GM12878 (cell line): Measurements from ENCODE around the gene SRL. TPM values are rescaled to one million over a fixed set of nuclear protein-coding genes. Genes with fewer than 3 reads are reported as not detected.

Experiments
- ATAC-seq: fragments of 200-7000 bp; cut with Tn5 transposase; 3 replicates; pipeline ENCODE4 v1.9.1; 2020; ENCODE audit warnings: mild to moderate bottlenecking, moderate library complexity
- BruUV-seq: library from RNA; stranded (reverse); fragments of 400-500 nt; replicated peaks from 2 replicates; lab custom pipeline; 2021; lab: Mats Ljungman, UMichigan
- CTCF ChIA-PET: fragments of 300-600 bp; sonication (Branson Sonifier 250); formaldehyde crosslinking; extraction: SDS; loops from one replicate; lab custom pipeline; 2021; ENCODE audit warnings: inconsistent platforms; lab: Yijun Ruan, JAX
- POLR2A ChIA-PET: fragments of 350-600 bp; formaldehyde crosslinking; extraction: SDS; loops from one replicate; lab custom pipeline; 2021; ENCODE audit warnings: inconsistent platforms; lab: Charles Lee
- RAD21 ChIA-PET: fragments of 300-600 bp; sonication (Branson Sonifier 250); formaldehyde crosslinking; loops from one replicate; lab custom pipeline; 2023; ENCODE audit warnings: antibody characterized with exemption; ENCODE audit not compliant: unreplicated experiment; lab: Charles Lee
- SMC1A ChIA-PET: fragments of 300-600 bp; sonication (Branson Sonifier 250); formaldehyde crosslinking; loops from one replicate; lab custom pipeline; 2023; ENCODE audit not compliant: unreplicated experiment, uncharacterized antibody; lab: Charles Lee
- DNase-seq: peaks from one replicate; pipeline ENCODE4 v3.0.0-alpha.2; 2011; ENCODE audit warnings: low read depth, low spot score
- FAIRE-seq: peaks from 3 replicates; lab custom pipeline; 2011; peaks lifted over from hg19 to GRCh38; lab: Jason Lieb, UNC
- H2AFZ ChIP-seq: 2 replicates; pipeline ENCODE4 v1.6.0; 2011; ENCODE audit warnings: low read depth, low read length, control low read depth; ENCODE audit not compliant: control insufficient read depth
- H3K27ac ChIP-seq: 2 replicates; pipeline ENCODE4 v1.5.1; 2011; ENCODE audit warnings: control low read depth; ENCODE audit not compliant: control insufficient read depth, insufficient read depth
- H3K27me3 ChIP-seq, 2 experiments: replicated peaks in 1 of 2; 2 replicates each; pipeline versions ENCODE4 v1.6.0 to v1.6.1; 2011; ENCODE audit warnings: low read length in 1 of 2; ENCODE audit not compliant: control insufficient read depth in 2 of 2, insufficient read depth in 2 of 2
- H3K36me3 ChIP-seq, 2 experiments: 2 replicates each; pipeline ENCODE4 v1.5.1; 2011; ENCODE audit warnings: low read length in 1 of 2; ENCODE audit not compliant: control insufficient read depth in 2 of 2, insufficient read depth in 2 of 2
- H3K4me1 ChIP-seq: 2 replicates; pipeline ENCODE4 v1.6.1; 2011; ENCODE audit warnings: mild to moderate bottlenecking, low read length, moderate library complexity, mixed read lengths; ENCODE audit not compliant: control insufficient read depth, insufficient read depth
- H3K4me2 ChIP-seq: 2 replicates; pipeline ENCODE4 v1.6.0; 2011; ENCODE audit warnings: control low read depth; ENCODE audit not compliant: control insufficient read depth, insufficient read depth
- H3K4me3 ChIP-seq: fragments of 200-600 bp; sonication (generic); 2 replicates; pipeline ENCODE4 v1.5.1; 2016
- H3K79me2 ChIP-seq: 2 replicates; pipeline ENCODE4 v1.6.0; 2011; ENCODE audit warnings: low read length; ENCODE audit not compliant: control insufficient read depth, insufficient read depth
- H3K9ac ChIP-seq: 2 replicates; pipeline ENCODE4 v1.8.0; 2011; ENCODE audit warnings: low read length, control low read depth, mixed read lengths; ENCODE audit not compliant: control insufficient read depth, insufficient read depth
- H3K9me3 ChIP-seq: replicated peaks from 3 replicates; pipeline ENCODE4 v1.5.1; 2011; ENCODE audit warnings: mild to moderate bottlenecking, low read length; ENCODE audit not compliant: control insufficient read depth, insufficient read depth
- H4K20me1 ChIP-seq: 2 replicates; pipeline ENCODE4 v1.6.0; 2011; ENCODE audit not compliant: control insufficient read depth, insufficient read depth
- CBFB ChIP-seq: IDR thresholded peaks from 2 replicates; pipeline ENCODE4 v1.6.1; 2016; ENCODE audit warnings: antibody characterized with exemption, low read depth
- CHD1 ChIP-seq: IDR thresholded peaks from 2 replicates; pipeline ENCODE4 v1.6.1; 2012; ENCODE audit warnings: low read depth, low read length, improper control_type of control experiment
- CUX1 ChIP-seq: IDR thresholded peaks from 2 replicates; pipeline ENCODE4 v1.6.1; 2012; ENCODE audit warnings: improper control_type of control experiment, low read depth, low read length; ENCODE audit not compliant: insufficient replicate concordance
- EP300 ChIP-seq, 2 experiments: fragments of 150-350 bp in 1 of 2; IDR thresholded peaks; 2 replicates each; pipeline ENCODE4 v1.6.1; 2011 to 2012; ENCODE audit warnings: low read depth in 2 of 2, low read length in 2 of 2, borderline replicate concordance in 1 of 2, improper control_type of control experiment in 1 of 2, inconsistent platforms in 1 of 2; ENCODE audit not compliant: control insufficient read depth in 1 of 2
- IRF5 ChIP-seq: fragments of 450-650 bp; IDR thresholded peaks from 2 replicates; pipeline ENCODE4 v1.6.1; 2017; ENCODE audit warnings: borderline replicate concordance
- NR2C1 ChIP-seq: fragments of 450-650 bp; IDR thresholded peaks from 2 replicates; pipeline ENCODE4 v1.6.1; 2017; ENCODE audit warnings: antibody characterized with exemption, mild to moderate bottlenecking, moderate library complexity
- POLR2AphosphoS5 ChIP-seq: IDR thresholded peaks from 2 replicates; pipeline ENCODE4 v1.6.1; 2011; ENCODE audit warnings: mild to moderate bottlenecking, low read length, inconsistent platforms
- RB1 ChIP-seq: fragments of 450-650 bp; formaldehyde crosslinking; IDR thresholded peaks from 2 replicates; pipeline ENCODE4 v1.6.1; 2017; ENCODE audit warnings: mild to moderate bottlenecking, borderline replicate concordance
- SREBF2 ChIP-seq: IDR thresholded peaks from 2 replicates; pipeline ENCODE4 v1.6.1; 2012; ENCODE audit warnings: mild to moderate bottlenecking, low read length
- TCF12 ChIP-seq: IDR thresholded peaks from 2 replicates; pipeline ENCODE4 v1.6.1; 2011; ENCODE audit warnings: low read depth, mild to moderate bottlenecking, low read length
- WGBS: methylation state at CpG from one replicate; pipeline ENCODE4 v1.1.6; 2016; ENCODE audit warnings: low lambda C conversion rate; ENCODE audit not compliant: insufficient replicate concordance, insufficient coverage; ENCODE audit errors: missing lambda C conversion rate; 5-methylcytosine and 5-hydroxymethylcytosine counted together
- in situ Hi-C: fragments of 300-500 bp; cut with MboI; formaldehyde crosslinking; loops from 9 replicates; pipeline ENCODE4 v1.14.3; 2018; ENCODE audit warnings: mixed read lengths
- intact Hi-C: fragments of 100-400 bp; cut with micrococcal nuclease; formaldehyde crosslinking; loops from one replicate; pipeline ENCODE4 v1.14.2; 2022; ENCODE audit not compliant: unreplicated experiment
- polyA plus RNA-seq, 11 experiments: library from polyadenylated mRNA; depleted of rRNA in 4 of 11; unstranded in 6 of 11; stranded (reverse) in 5 of 11; fragments of >200 nt; fragmentation: Nextera tagmentation in 4 of 11; fragmentation: Illumina TruSeq in 1 of 11; extraction: Ambion mirVana in 4 of 11; extraction: Trizol in 1 of 11; gene quantifications; 1 replicate in 1 of 11; 2 replicates in 10 of 11; pipeline versions ENCODE4 v1.2.1 to v1.2.3, GENCODE V29; 2011 to 2016; ENCODE audit warnings: inconsistent platforms in 2 of 11, missing spikeins in 2 of 11, low read depth in 1 of 11
- total RNA-seq, 4 experiments: library from RNA; depleted of rRNA in 3 of 4; stranded (reverse); fragments of >200 nt in 3 of 4; fragmentation: Illumina TruSeq in 1 of 4; extraction: Trizol in 1 of 4; gene quantifications; 2 replicates each; pipeline versions ENCODE4 v1.2.1 to v1.2.3, GENCODE V29; 2013 to 2021

Gene SRL
- total and polyA plus RNA-seq, 10 of the 15 experiments (the other 5 are each of a cell fraction or from before 2014, with no cell fraction given), result not detected

GRCh38 chr16:4231886-4232285, 10.0 kb downstream of the SRL start:
- 62% methylated on average over 11 of the region's 11 CpGs for WGBS
- TF ChIP-seq TCF12 (no peak), CHD1 (no peak), RB1 (no peak), NR2C1 (no peak), IRF5 (no peak), SREBF2 (no peak), CUX1 (no peak), EP300 (IDR thresholded peaks at IDR 0.05; ENCODE audit: borderline replicate concordance in 1 of 2, control insufficient read depth in 1 of 2, low read depth in 2 of 2, low read length in 2 of 2) (no peak), POLR2AphosphoS5 (no peak), CBFB (no peak)
- Histone ChIP-seq H3K9me3 (no peaks in the 10 kb centered on the region), H3K4me3 (no peak overlapping the region), H3K27ac (no peak overlapping the region), H3K9ac (no peak overlapping the region), H2AFZ (no peak overlapping the region), H3K27me3 (peaks cover 0 to 2% of the 10 kb centered on the region in 2 experiments; a peak in 3 of 4 replicates), H3K79me2 (no peaks in the 10 kb centered on the region), H3K4me1 (no peaks in the 10 kb centered on the region), H4K20me1 (no peaks in the 10 kb centered on the region), H3K36me3 (no peaks in the 10 kb centered on the region), H3K4me2 (no peak overlapping the region)
- ChIA-PET CTCF (no interaction called here), SMC1A (no interaction called here), RAD21 (no interaction called here), POLR2A (interaction anchor here (0.6 kb wide), 1 partner anchor 618 kb away, joined by 7 read pairs; no protein-coding TSS in a partner anchor)
- DNase-seq, result no peak
- intact Hi-C loops (no loop called here), in situ Hi-C loops (no loop called here)
- ATAC-seq, result no peak
- no TSS peak for BruUV-seq
- no peak for FAIRE-seq
